ENCODE measurements around the gene ADISSP. TPM values are rescaled to one million over a fixed set of nuclear protein-coding genes. Genes with fewer than 3 reads are reported as not detected.

Gene ADISSP
- total RNA-seq, 4 donors from 2014 or later, result 3.0 to 19.9 (median 16.3) TPM

- WGBS, 2 donors (ENCODE audit: low coverage in 1 of 2), result 12 to 33% methylated on average over 4 of the region's 4 CpGs
- no peaks in the 10 kb centered on the region for H3K9me3 ChIP-seq
- peaks cover 26 to 45% (median 36%) of the 10 kb centered on the region in 4 donors for H3K4me1 ChIP-seq
- no peaks in the 10 kb centered on the region for H3K27me3 ChIP-seq
- in situ Hi-C loops (cut with MboI; ENCODE audit: low pct_ligation_motif_present in 1 of 4, low pct_unique_long_range_greater_than_20kb in 1 of 4, low sequenced_read_pairs in 3 of 4), result no loop called here
- intact Hi-C loops (cut with DNase I; ENCODE audit: low total_unique reads), result no loop called here
- peak; percentile 74 for DNase-seq
- no peak overlapping the region for H3K4me3 ChIP-seq
- TF ChIP-seq EP300 (IDR thresholded peaks at IDR 0.05; ENCODE audit: low read depth), result no peak
- no peak for TF ChIP-seq POLR2A (IDR thresholded peaks at IDR 0.05)
- TF ChIP-seq CTCF (IDR thresholded peaks at IDR 0.05), result no peak
- TF ChIP-seq POLR2AphosphoS5 (IDR thresholded peaks at IDR 0.05), result no peak
- peak overlapping the region; percentile 26 to 63 (median 52) for H3K27ac ChIP-seq
- H3K36me3 ChIP-seq, result no peaks in the 10 kb centered on the region
Measured at GRCh38 chr20:3788685-3789155, 21.2 kb upstream of the ADISSP start.

DNA sequence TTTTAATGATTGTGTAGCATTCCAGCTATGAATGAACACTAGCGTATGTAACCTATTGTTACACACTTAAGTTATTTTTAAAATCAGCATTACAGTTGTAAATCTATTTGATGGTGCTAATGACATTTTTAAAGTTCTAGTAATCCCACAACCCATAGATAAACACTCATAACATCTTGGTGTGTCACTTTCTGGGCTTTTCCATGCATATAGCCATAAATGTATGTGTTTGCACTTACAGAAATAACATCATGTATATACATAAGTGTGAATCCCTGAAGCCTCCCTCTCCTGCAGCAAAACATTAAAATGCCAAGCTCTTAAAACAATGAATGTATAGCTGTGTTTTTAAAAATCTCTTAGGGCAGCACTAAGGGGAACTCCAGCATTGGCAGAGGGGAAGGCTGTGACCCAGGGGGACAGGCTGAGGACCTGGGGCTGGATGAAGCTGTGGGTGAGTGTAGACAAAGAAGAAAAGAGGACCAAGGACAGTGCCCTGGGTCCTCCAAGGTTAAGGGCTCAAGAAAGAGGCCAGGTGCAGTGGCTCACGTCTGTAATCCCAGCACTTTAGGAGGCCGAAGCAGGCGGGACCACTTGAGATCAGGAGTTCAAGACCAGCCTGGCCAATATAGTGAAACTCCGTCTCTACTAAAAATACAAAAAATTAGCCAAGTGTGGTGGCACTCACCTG, 19.9 kb upstream of the ADISSP start:
- in situ Hi-C loops (cut with MboI; ENCODE audit: low pct_ligation_motif_present in 1 of 4, low pct_unique_long_range_greater_than_20kb in 1 of 4, low sequenced_read_pairs in 3 of 4) (no loop called here), intact Hi-C loops (cut with DNase I; ENCODE audit: low total_unique reads) (loop anchor here (2.0 kb wide), 1 partner anchor 31 kb away; no protein-coding TSS in a partner anchor)
- TF ChIP-seq POLR2AphosphoS5 (IDR thresholded peaks at IDR 0.05), result no peak
- TF ChIP-seq POLR2A (IDR thresholded peaks at IDR 0.05), result no peak
- no peak for TF ChIP-seq EP300 (IDR thresholded peaks at IDR 0.05; ENCODE audit: low read depth)
- TF ChIP-seq CTCF (IDR thresholded peaks at IDR 0.05), result no peak
- peak overlapping the region; percentile 26 to 63 (median 52) for H3K27ac ChIP-seq
- H3K9me3 ChIP-seq, result no peaks in the 10 kb centered on the region
- peak overlapping the region in 1 of 4 donors; percentile 37 for H3K4me3 ChIP-seq
- no peaks in the 10 kb centered on the region for H3K27me3 ChIP-seq
- WGBS, 2 donors (ENCODE audit: low coverage in 1 of 2), result 66 to 69% methylated on average over 5 of the region's 5 CpGs
- H3K36me3 ChIP-seq, result no peaks in the 10 kb centered on the region
- DNase-seq, result no peak
- peaks cover 26 to 50% (median 38%) of the 10 kb centered on the region in 4 donors for H3K4me1 ChIP-seq

- WGBS, 2 donors (ENCODE audit: low coverage in 1 of 2), result 6 to 27% methylated on average over 7 to 27 of the region's 70 CpGs
- H3K4me1 ChIP-seq, result peaks cover 26 to 50% (median 38%) of the 10 kb centered on the region in 4 donors
- TF ChIP-seq POLR2AphosphoS5 (IDR thresholded peaks at IDR 0.05) (peak in 2 of 3 donors; percentile 21 to 53), EP300 (IDR thresholded peaks at IDR 0.05; ENCODE audit: low read depth) (no peak), POLR2A (IDR thresholded peaks at IDR 0.05) (no peak), CTCF (IDR thresholded peaks at IDR 0.05) (peak; percentile 58 to 91 (median 76))
- no peaks in the 10 kb centered on the region for H3K9me3 ChIP-seq
- peak within 1 kb of the TSS; percentile 80 to 84 (median 82) for H3K27ac ChIP-seq
- no peaks in the 10 kb centered on the region for H3K36me3 ChIP-seq
- in situ Hi-C loops (cut with MboI; ENCODE audit: low pct_ligation_motif_present in 1 of 4, low pct_unique_long_range_greater_than_20kb in 1 of 4, low sequenced_read_pairs in 3 of 4) (no loop called here), intact Hi-C loops (cut with DNase I; ENCODE audit: low total_unique reads) (loop anchor here (2.0 kb wide), 1 partner anchor 32 kb away; no protein-coding TSS in a partner anchor)
- H3K4me3 ChIP-seq, result peak within 1 kb of the TSS; percentile 20 to 61 (median 48)
- no peaks in the 10 kb centered on the region for H3K27me3 ChIP-seq
- peak; percentile 94 for DNase-seq
Measured at GRCh38 chr20:3786665-3787323, 19.2 kb upstream of the ADISSP start, which contains the start of gene CENPB. TSS of gene CENPB (minus strand) at chr20:3786740. CDS start at chr20:3786483, 257 bp downstream.

DNA sequence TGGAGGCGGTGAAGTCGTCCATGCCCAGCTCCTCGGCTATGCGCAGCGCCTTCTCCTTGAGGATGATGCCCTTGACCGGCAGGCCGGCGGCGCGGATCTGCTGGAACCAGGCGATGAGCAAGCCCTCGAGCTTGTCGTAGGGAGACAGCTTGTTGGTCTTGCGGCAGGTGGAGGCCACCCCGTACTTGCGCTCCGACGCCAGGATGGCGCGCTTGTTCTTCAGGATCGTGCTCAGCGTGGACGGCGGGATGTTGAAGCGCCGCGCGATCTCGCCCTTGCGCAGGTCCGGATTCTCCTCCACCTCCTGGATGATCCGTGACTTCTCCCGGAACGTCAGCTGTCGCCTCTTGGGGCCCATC, 18.6 kb upstream of the ADISSP start:
- no peaks in the 10 kb centered on the region for H3K36me3 ChIP-seq
- no peaks in the 10 kb centered on the region for H3K27me3 ChIP-seq
- TF ChIP-seq POLR2AphosphoS5 (IDR thresholded peaks at IDR 0.05) (no peak), POLR2A (IDR thresholded peaks at IDR 0.05) (no peak), CTCF (IDR thresholded peaks at IDR 0.05) (no peak), EP300 (IDR thresholded peaks at IDR 0.05; ENCODE audit: low read depth) (no peak)
- peak overlapping the region; percentile 19 to 61 (median 48) for H3K4me3 ChIP-seq
- H3K27ac ChIP-seq, result peak overlapping the region; percentile 80 to 84 (median 82)
- peak; percentile 56 for DNase-seq
- peaks cover 27 to 52% (median 40%) of the 10 kb centered on the region in 4 donors for H3K4me1 ChIP-seq
- intact Hi-C loops (cut with DNase I; ENCODE audit: low total_unique reads) (loop anchor here (2.0 kb wide), 1 partner anchor 33 kb away; no protein-coding TSS in a partner anchor), in situ Hi-C loops (cut with MboI; ENCODE audit: low pct_ligation_motif_present in 1 of 4, low pct_unique_long_range_greater_than_20kb in 1 of 4, low sequenced_read_pairs in 3 of 4) (no loop called here)
- H3K9me3 ChIP-seq, result no peaks in the 10 kb centered on the region
- 6% methylated on average over 7 of the region's 35 CpGs; no CpG with 5 or more reads in 1 of the 2 donors for WGBS, 2 donors (ENCODE audit: low coverage in 1 of 2)
